ENCODE measurements around the gene ITGB8. TPM values are rescaled to one million over a fixed set of nuclear protein-coding genes. Genes with fewer than 3 reads are reported as not detected.

The ITGB8 gene
- total RNA-seq, 3 donors from 2014 or later, result 0.10 to 0.19 (median 0.11) TPM

- Mint-ChIP-seq H3K9me3 (no peaks in the 10 kb centered on the region), H3K27me3 (ENCODE audit: low read depth) (no peaks in the 10 kb centered on the region), H3K4me3 (no peak overlapping the region), H3K4me1 (ENCODE audit: low read depth) (no peaks in the 10 kb centered on the region), H3K36me3 (ENCODE audit: insufficient read depth) (no peaks in the 10 kb centered on the region)
- DNase-seq, result no peak
- ATAC-seq, result no peak
Observed at GRCh38 chr7:20395104-20395503, 64.4 kb downstream of the ITGB8 start.

- DNase-seq (no peak), ATAC-seq (no peak)
- H3K27me3 Mint-ChIP-seq (ENCODE audit: low read depth), result no peaks in the 10 kb centered on the region
- H3K4me1 Mint-ChIP-seq (ENCODE audit: low read depth), result no peaks in the 10 kb centered on the region
- H3K4me3 Mint-ChIP-seq, result no peak overlapping the region
- H3K9me3 Mint-ChIP-seq, result no peaks in the 10 kb centered on the region
- no peaks in the 10 kb centered on the region for H3K36me3 Mint-ChIP-seq (ENCODE audit: insufficient read depth)
Observed at GRCh38 chr7:20395511-20395910, 64.8 kb downstream of the ITGB8 start.

- no peaks in the 10 kb centered on the region for H3K9me3 Mint-ChIP-seq
- ATAC-seq (no peak), DNase-seq (no peak)
- H3K27me3 Mint-ChIP-seq (ENCODE audit: low read depth), result no peaks in the 10 kb centered on the region
- no peaks in the 10 kb centered on the region for H3K36me3 Mint-ChIP-seq (ENCODE audit: insufficient read depth)
- H3K4me3 Mint-ChIP-seq, result no peak overlapping the region
- H3K4me1 Mint-ChIP-seq (ENCODE audit: low read depth), result no peaks in the 10 kb centered on the region
Observed at GRCh38 chr7:20399521-20399920, 68.8 kb downstream of the ITGB8 start.

- Mint-ChIP-seq H3K4me1 (ENCODE audit: low read depth) (no peaks in the 10 kb centered on the region), H3K27me3 (ENCODE audit: low read depth) (no peaks in the 10 kb centered on the region), H3K9me3 (no peaks in the 10 kb centered on the region), H3K4me3 (no peak overlapping the region), H3K36me3 (ENCODE audit: insufficient read depth) (no peaks in the 10 kb centered on the region)
- no peak for ATAC-seq
- no peak for DNase-seq
Observed at GRCh38 chr7:20401861-20402746, 71.4 kb downstream of the ITGB8 start.

GRCh38 chr7:20402747-20403230 is 72.1 kb downstream of the ITGB8 start:
- Mint-ChIP-seq H3K4me3 (no peak overlapping the region), H3K27me3 (ENCODE audit: low read depth) (no peaks in the 10 kb centered on the region), H3K9me3 (no peaks in the 10 kb centered on the region), H3K36me3 (ENCODE audit: insufficient read depth) (no peaks in the 10 kb centered on the region), H3K4me1 (ENCODE audit: low read depth) (no peaks in the 10 kb centered on the region)
- DNase-seq (no peak), ATAC-seq (no peak)

GRCh38 chr7:20403331-20403730 is 72.6 kb downstream of the ITGB8 start:
- H3K36me3 Mint-ChIP-seq (ENCODE audit: insufficient read depth), result no peaks in the 10 kb centered on the region

GRCh38 chr7:20404320-20404719 is 73.6 kb downstream of the ITGB8 start:
- Mint-ChIP-seq H3K4me3 (no peak overlapping the region), H3K9me3 (no peaks in the 10 kb centered on the region), H3K36me3 (ENCODE audit: insufficient read depth) (no peaks in the 10 kb centered on the region), H3K4me1 (ENCODE audit: low read depth) (no peaks in the 10 kb centered on the region), H3K27me3 (ENCODE audit: low read depth) (no peaks in the 10 kb centered on the region)
- DNase-seq (no peak), ATAC-seq (no peak)

More at GRCh38 chr7:20403331-20403730, 72.6 kb downstream of the ITGB8 start:
- DNase-seq (no peak), ATAC-seq (no peak)
- Mint-ChIP-seq H3K9me3 (no peaks in the 10 kb centered on the region), H3K4me1 (ENCODE audit: low read depth) (no peaks in the 10 kb centered on the region), H3K4me3 (no peak overlapping the region), H3K27me3 (ENCODE audit: low read depth) (no peaks in the 10 kb centered on the region)

GRCh38 chr7:20407585-20408466 is 77.1 kb downstream of the ITGB8 start:
- Mint-ChIP-seq H3K4me1 (ENCODE audit: low read depth) (no peaks in the 10 kb centered on the region), H3K27me3 (ENCODE audit: low read depth) (no peaks in the 10 kb centered on the region), H3K36me3 (ENCODE audit: insufficient read depth) (no peaks in the 10 kb centered on the region), H3K9me3 (no peaks in the 10 kb centered on the region), H3K4me3 (no peak overlapping the region)
- DNase-seq (no peak), ATAC-seq (no peak)

GRCh38 chr7:20408467-20408826 is 77.7 kb downstream of the ITGB8 start:
- Mint-ChIP-seq H3K9me3 (no peaks in the 10 kb centered on the region), H3K4me1 (ENCODE audit: low read depth) (no peaks in the 10 kb centered on the region), H3K36me3 (ENCODE audit: insufficient read depth) (no peaks in the 10 kb centered on the region), H3K27me3 (ENCODE audit: low read depth) (no peaks in the 10 kb centered on the region), H3K4me3 (no peak overlapping the region)
- no peak for ATAC-seq
- no peak for DNase-seq

- no peaks in the 10 kb centered on the region for H3K27me3 Mint-ChIP-seq (ENCODE audit: low read depth)
- H3K4me3 Mint-ChIP-seq, result no peak overlapping the region
Observed at GRCh38 chr7:20409961-20410360, 79.3 kb downstream of the ITGB8 start.

GRCh38 chr7:20411372-20411771 is 80.7 kb downstream of the ITGB8 start:
- no peaks in the 10 kb centered on the region for H3K27me3 Mint-ChIP-seq (ENCODE audit: low read depth)
- H3K4me1 Mint-ChIP-seq (ENCODE audit: low read depth), result no peaks in the 10 kb centered on the region
- H3K36me3 Mint-ChIP-seq (ENCODE audit: insufficient read depth), result no peaks in the 10 kb centered on the region
- ATAC-seq, result no peak
- DNase-seq, result no peak
- H3K4me3 Mint-ChIP-seq, result no peak overlapping the region
- no peaks in the 10 kb centered on the region for H3K9me3 Mint-ChIP-seq

More at GRCh38 chr7:20409961-20410360, 79.3 kb downstream of the ITGB8 start:
- Mint-ChIP-seq H3K36me3 (ENCODE audit: insufficient read depth) (no peaks in the 10 kb centered on the region), H3K9me3 (no peaks in the 10 kb centered on the region), H3K4me1 (ENCODE audit: low read depth) (no peaks in the 10 kb centered on the region)
- ATAC-seq (no peak), DNase-seq (no peak)

GRCh38 chr7:20412032-20412431 is 81.3 kb downstream of the ITGB8 start:
- H3K4me3 Mint-ChIP-seq, result no peak overlapping the region
- H3K4me1 Mint-ChIP-seq (ENCODE audit: low read depth), result no peaks in the 10 kb centered on the region
- no peak for DNase-seq
- H3K36me3 Mint-ChIP-seq (ENCODE audit: insufficient read depth), result no peaks in the 10 kb centered on the region
- no peaks in the 10 kb centered on the region for H3K9me3 Mint-ChIP-seq
- no peaks in the 10 kb centered on the region for H3K27me3 Mint-ChIP-seq (ENCODE audit: low read depth)
- no peak for ATAC-seq

- Mint-ChIP-seq H3K4me3 (no peak overlapping the region), H3K27me3 (ENCODE audit: low read depth) (peaks cover 2% of the 10 kb centered on the region), H3K36me3 (ENCODE audit: insufficient read depth) (no peaks in the 10 kb centered on the region), H3K4me1 (ENCODE audit: low read depth) (no peaks in the 10 kb centered on the region), H3K9me3 (peaks cover 3% of the 10 kb centered on the region)
- no peak for ATAC-seq
- no peak for DNase-seq
Observed at GRCh38 chr7:20417260-20417659, 86.6 kb downstream of the ITGB8 start.

- no peak overlapping the region for H3K4me3 Mint-ChIP-seq
- ATAC-seq, result no peak
- no peaks in the 10 kb centered on the region for H3K4me1 Mint-ChIP-seq (ENCODE audit: low read depth)
- H3K27me3 Mint-ChIP-seq (ENCODE audit: low read depth), result peaks cover 2% of the 10 kb centered on the region
- peaks cover 3% of the 10 kb centered on the region for H3K9me3 Mint-ChIP-seq
- no peaks in the 10 kb centered on the region for H3K36me3 Mint-ChIP-seq (ENCODE audit: insufficient read depth)
- DNase-seq, result no peak
Observed at GRCh38 chr7:20417675-20418382, 87.1 kb downstream of the ITGB8 start.
